ENCODE data around the gene KCNH4.
A peak's percentile ranks its signal among the peaks of the same experiment; 100 is the strongest.

Gene KCNH4

GRCh38 chr17:42199416-42200011 lies 18.6 kb upstream of the KCNH4 start:
- no peak overlapping the region for H3K4me3 ChIP-seq (ENCODE audit: low read depth in 1 of 2, low read length in 1 of 2)
- H3K4me1 ChIP-seq (ENCODE audit: control insufficient read depth in 1 of 2, insufficient read depth in 1 of 2, low read depth in 1 of 2, low read length in 1 of 2) = peaks cover 10 to 11% of the 10 kb centered on the region in 2 experiments
- no peaks in the 10 kb centered on the region for H3K27me3 ChIP-seq
- no peak for TF ChIP-seq CTCF (IDR thresholded peaks at IDR 0.05)
- H3K36me3 ChIP-seq = peaks cover 53% of the 10 kb centered on the region
- no peaks in the 10 kb centered on the region for H3K9me3 ChIP-seq
- H3K27ac ChIP-seq = peak overlapping the region; percentile 86

GRCh38 chr17:42198897-42199296 lies 18.0 kb upstream of the KCNH4 start:
- no peak overlapping the region for H3K4me3 ChIP-seq (ENCODE audit: low read depth in 1 of 2, low read length in 1 of 2)
- H3K4me1 ChIP-seq (ENCODE audit: control insufficient read depth in 1 of 2, insufficient read depth in 1 of 2, low read depth in 1 of 2, low read length in 1 of 2) = peaks cover 16 to 17% of the 10 kb centered on the region in 2 experiments
- TF ChIP-seq CTCF (IDR thresholded peaks at IDR 0.05) = no peak
- peak overlapping the region; percentile 86 for H3K27ac ChIP-seq
- H3K27me3 ChIP-seq = no peaks in the 10 kb centered on the region
- no peaks in the 10 kb centered on the region for H3K9me3 ChIP-seq
- peaks cover 47% of the 10 kb centered on the region for H3K36me3 ChIP-seq

- H3K4me3 ChIP-seq (ENCODE audit: low read depth in 1 of 2, low read length in 1 of 2) = no peak overlapping the region
- no peaks in the 10 kb centered on the region for H3K9me3 ChIP-seq
- H3K27me3 ChIP-seq = no peaks in the 10 kb centered on the region
- H3K27ac ChIP-seq = peak overlapping the region; percentile 86
- TF ChIP-seq CTCF (IDR thresholded peaks at IDR 0.05) = no peak
- peaks cover 34% of the 10 kb centered on the region for H3K36me3 ChIP-seq
- H3K4me1 ChIP-seq (ENCODE audit: control insufficient read depth in 1 of 2, insufficient read depth in 1 of 2, low read depth in 1 of 2, low read length in 1 of 2) = peaks cover 29% of the 10 kb centered on the region in 2 experiments
Observed at GRCh38 chr17:42197564-42198156, 16.7 kb upstream of the KCNH4 start.

GRCh38 chr17:42193969-42194899 lies 13.3 kb upstream of the KCNH4 start, which contains the start of gene GHDC:
Gene GHDC, minus strand, starts transcription at chr17:42194494. Its CDS starts 913 bp downstream, at chr17:42193581.
- H3K9me3 ChIP-seq = no peaks in the 10 kb centered on the region
- no peak for TF ChIP-seq CTCF (IDR thresholded peaks at IDR 0.05)
- peaks cover 33 to 37% of the 10 kb centered on the region in 2 experiments for H3K4me1 ChIP-seq (ENCODE audit: control insufficient read depth in 1 of 2, insufficient read depth in 1 of 2, low read depth in 1 of 2, low read length in 1 of 2)
- H3K27ac ChIP-seq = peak within 1 kb of the TSS; percentile 77
- peak within 1 kb of the TSS; percentile 65 to 78 for H3K4me3 ChIP-seq (ENCODE audit: low read depth in 1 of 2, low read length in 1 of 2)
- no peaks in the 10 kb centered on the region for H3K27me3 ChIP-seq
- no peaks in the 10 kb centered on the region for H3K36me3 ChIP-seq

- H3K4me3 ChIP-seq (ENCODE audit: low read depth in 1 of 2, low read length in 1 of 2) = peak overlapping the region; percentile 65 to 78
- peak overlapping the region; percentile 77 for H3K27ac ChIP-seq
- H3K27me3 ChIP-seq = no peaks in the 10 kb centered on the region
- H3K4me1 ChIP-seq (ENCODE audit: control insufficient read depth in 1 of 2, insufficient read depth in 1 of 2, low read depth in 1 of 2, low read length in 1 of 2) = peaks cover 35 to 38% of the 10 kb centered on the region in 2 experiments
- no peaks in the 10 kb centered on the region for H3K9me3 ChIP-seq
- TF ChIP-seq CTCF (IDR thresholded peaks at IDR 0.05) = no peak
- H3K36me3 ChIP-seq = no peaks in the 10 kb centered on the region
Observed at GRCh38 chr17:42193216-42193968, 12.4 kb upstream of the KCNH4 start.

Data from neutrophil (primary cell).